GM21825 (cell line): ENCODE data around the gene UQCRHL.

Source experiments
- ATAC-seq: cut with Tn5 transposase; IDR thresholded peaks from one replicate; pipeline ENCODE4 v1.9.1; 2021; ENCODE audit warnings: mild to moderate bottlenecking, moderate library complexity; ENCODE audit not compliant: unreplicated experiment

The UQCRHL gene

GRCh38 chr1:15799004-15799867 is 8.2 kb downstream of the UQCRHL start:
- ATAC-seq, result no peak

- ATAC-seq, result no peak
These were observed 9.6 kb downstream of the UQCRHL start for GRCh38 chr1:15797614-15798390.

DNA sequence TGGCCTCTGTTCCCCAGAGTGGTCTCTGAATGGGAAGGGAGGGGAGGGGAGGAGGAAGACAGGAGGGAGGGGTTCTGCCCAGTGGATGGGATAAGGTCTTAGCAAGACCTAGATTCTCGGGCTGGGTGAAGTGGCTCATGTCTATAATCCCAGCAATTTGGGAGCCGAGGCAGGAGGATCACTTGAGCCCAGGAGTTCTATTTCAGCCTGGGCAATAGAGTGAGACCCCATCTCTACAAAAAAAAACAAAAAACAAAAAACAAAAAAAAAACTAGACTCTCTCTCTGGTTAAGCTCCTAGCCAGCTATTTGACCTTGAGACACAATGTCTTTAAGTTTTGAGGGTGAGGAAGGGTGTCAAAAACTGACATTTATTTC is 11.4 kb downstream of the UQCRHL start:
- no peak for ATAC-seq

GRCh38 chr1:15788624-15789301 is 18.7 kb downstream of the UQCRHL start:
- no peak for ATAC-seq

DNA sequence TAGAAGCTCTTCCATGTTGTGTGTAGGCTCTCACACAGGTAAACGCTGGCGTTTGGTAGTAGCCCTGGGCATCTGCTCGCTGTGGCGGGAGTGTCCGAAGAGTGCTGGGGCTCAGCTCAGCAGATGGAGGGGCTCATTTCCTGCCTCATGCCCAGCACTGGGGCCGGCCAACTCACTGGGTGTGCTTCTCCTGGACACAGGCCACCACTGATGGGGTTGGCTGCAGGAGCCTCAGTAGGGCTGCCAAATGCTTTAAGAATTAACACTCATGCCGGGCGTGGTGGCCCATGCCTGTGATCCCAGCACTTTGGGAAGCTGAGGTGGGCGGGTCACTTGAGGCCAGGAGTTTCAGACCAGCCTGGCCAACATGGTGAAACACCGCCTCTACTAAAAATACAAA is 20.9 kb downstream of the UQCRHL start:
- ATAC-seq, result no peak

GRCh38 chr1:15785683-15786082 is 21.8 kb downstream of the UQCRHL start:
- ATAC-seq, result no peak

- no peak for ATAC-seq
These were observed 29.3 kb downstream of the UQCRHL start for GRCh38 chr1:15777909-15778707.

- ATAC-seq, result no peak
These were observed 31.7 kb downstream of the UQCRHL start for GRCh38 chr1:15775706-15776105.

- no peak for ATAC-seq
These were observed 35.5 kb downstream of the UQCRHL start for GRCh38 chr1:15771836-15772515.

DNA sequence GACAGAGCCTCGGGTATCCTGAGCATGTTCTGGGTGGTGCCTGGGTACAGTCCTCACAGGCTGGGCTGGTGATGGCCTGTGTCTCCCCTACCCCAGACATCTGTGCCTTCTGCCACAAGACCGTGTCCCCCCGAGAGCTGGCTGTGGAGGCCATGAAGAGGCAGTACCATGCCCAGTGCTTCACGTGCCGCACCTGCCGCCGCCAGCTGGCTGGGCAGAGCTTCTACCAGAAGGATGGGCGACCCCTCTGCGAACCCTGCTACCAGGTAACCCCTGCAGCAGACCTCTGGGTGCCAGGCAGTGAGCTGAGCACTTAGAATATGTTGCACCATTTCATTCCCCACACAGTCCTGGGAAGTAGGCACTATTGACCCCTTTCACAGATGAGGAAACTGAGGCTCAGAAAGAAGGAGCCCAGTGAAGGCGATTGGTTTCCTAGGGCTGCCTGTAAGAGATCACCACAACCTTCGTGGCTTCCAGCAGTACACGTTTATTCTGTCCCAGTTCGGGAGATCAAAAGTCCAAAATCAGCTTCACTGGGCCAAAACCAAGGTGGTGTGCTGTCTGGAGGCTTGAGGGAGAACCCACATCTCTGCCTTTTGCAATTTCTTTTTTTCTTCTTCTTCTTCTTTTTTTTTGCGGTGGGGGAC is 37.0 kb downstream of the UQCRHL start:
- no peak for ATAC-seq

DNA sequence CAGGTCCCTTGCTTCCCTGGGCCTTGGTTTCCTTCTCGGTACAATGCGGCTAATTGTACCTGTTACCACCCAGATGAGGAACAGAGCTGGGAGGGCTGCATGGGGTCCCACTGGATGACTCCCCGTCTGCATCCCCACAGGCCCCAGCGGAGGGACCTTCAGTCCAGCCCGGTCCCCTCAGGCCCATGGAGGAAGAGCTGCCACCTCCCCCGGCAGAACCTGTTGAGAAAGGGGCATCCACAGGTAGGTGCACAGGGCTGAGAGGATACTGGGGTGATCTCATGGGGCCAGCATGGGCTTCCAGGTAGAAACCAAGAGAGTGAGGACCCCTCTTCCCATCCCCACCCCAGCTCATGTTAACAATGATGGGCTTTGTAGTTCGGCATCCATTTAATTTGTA is 39.1 kb downstream of the UQCRHL start:
- ATAC-seq, result no peak

GRCh38 chr1:15767941-15768340 is 39.5 kb downstream of the UQCRHL start:
- ATAC-seq, result no peak

- no peak for ATAC-seq
These were observed 41.8 kb downstream of the UQCRHL start for GRCh38 chr1:15765495-15766194.

GRCh38 chr1:15764890-15765289 is 42.6 kb downstream of the UQCRHL start:
- no peak for ATAC-seq

- no peak for ATAC-seq
These were observed 43.1 kb downstream of the UQCRHL start for GRCh38 chr1:15764269-15764764.

DNA sequence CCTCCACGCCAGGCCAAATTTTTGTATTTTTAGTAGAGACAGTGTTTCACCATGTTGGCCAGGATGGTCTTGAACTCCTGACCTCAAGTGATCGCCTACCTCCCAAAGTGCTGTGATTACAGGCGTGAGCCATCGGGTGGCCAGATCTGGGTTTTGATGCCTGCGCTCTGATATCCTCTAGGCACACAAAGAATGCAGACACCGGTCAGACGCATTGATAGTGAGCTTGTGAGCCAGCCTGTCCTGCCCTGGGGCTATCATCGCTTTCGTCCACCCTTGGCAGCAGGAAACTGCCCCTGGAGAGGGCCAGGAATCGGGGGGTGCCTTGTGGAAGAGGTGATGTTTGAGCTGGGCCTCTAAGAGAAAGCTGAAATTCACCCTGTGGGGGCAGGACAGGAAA is 44.9 kb downstream of the UQCRHL start:
- ATAC-seq, result no peak

GRCh38 chr1:15761366-15762128 is 45.9 kb downstream of the UQCRHL start:
- no peak for ATAC-seq

DNA sequence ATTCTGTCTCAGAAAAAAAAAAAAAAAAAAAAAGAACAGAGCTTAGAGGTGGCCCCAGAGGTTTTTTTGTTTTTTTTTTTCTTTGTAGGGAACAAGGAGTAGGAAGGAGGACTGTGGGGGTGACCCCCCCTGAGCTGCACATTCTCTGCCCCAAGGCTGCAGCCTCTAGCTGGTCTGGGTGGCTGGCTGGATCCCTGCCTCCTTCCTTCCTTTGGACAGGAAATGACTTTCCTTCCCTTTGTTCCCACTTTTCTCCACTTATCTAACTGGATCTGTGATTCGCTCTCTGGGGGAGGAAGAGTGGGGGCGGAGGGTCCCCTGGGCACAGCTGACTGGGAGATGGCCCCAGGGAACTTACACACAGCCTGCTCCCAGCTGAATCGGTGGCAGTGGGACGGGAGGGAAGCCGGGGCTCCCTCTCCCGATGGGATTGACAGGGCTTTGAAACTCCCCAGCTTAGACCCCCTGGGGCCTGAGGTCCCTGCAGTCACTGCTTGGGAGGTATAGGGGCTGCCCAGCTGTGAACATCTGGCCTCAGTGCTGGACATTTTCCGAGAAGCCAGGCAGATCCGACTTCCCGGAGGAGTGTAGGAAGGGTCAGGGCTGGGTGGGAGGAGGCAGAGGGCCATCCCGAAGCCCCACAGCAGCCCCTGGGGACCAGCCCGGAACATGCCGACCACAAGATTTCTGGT is 46.8 kb downstream of the UQCRHL start:
- ATAC-seq, result no peak
